ENCODE results near the gene WDR33.

- no peak for TF ChIP-seq CTCF (IDR thresholded peaks at IDR 0.05 in 2 of 3, conservative IDR thresholded peaks at IDR 0.05 in 1 of 3; ENCODE audit: control insufficient read depth in 2 of 3, extremely low read depth in 1 of 3, insufficient read depth in 1 of 3, low read depth in 3 of 3, low read length in 3 of 3)
- no peak for TF ChIP-seq EZH2 (IDR thresholded peaks at IDR 0.05; ENCODE audit: borderline replicate concordance, control insufficient read depth, low read depth, low read length)
- TF ChIP-seq ETV6 (conservative IDR thresholded peaks at IDR 0.05 in 1 of 2, IDR thresholded peaks at IDR 0.05 in 1 of 2; ENCODE audit: borderline replicate concordance in 1 of 2, low read depth in 1 of 2): no peak
- TF ChIP-seq CEBPB (IDR thresholded peaks at IDR 0.05; ENCODE audit: borderline replicate concordance in 1 of 2, low read depth in 2 of 2, low read length in 2 of 2): no peak
- TF ChIP-seq BRCA1 (IDR thresholded peaks at IDR 0.05; ENCODE audit: low read depth, low read length): no peak
- no peak for TF ChIP-seq GABPA (IDR thresholded peaks at IDR 0.05; ENCODE audit: low read depth)
- TF ChIP-seq, protein P1, sequence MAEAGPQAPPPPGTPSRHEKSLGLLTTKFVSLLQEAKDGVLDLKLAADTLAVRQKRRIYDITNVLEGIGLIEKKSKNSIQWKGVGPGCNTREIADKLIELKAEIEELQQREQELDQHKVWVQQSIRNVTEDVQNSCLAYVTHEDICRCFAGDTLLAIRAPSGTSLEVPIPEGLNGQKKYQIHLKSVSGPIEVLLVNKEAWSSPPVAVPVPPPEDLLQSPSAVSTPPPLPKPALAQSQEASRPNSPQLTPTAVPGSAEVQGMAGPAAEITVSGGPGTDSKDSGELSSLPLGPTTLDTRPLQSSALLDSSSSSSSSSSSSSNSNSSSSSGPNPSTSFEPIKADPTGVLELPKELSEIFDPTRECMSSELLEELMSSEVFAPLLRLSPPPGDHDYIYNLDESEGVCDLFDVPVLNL (IDR thresholded peaks at IDR 0.05; ENCODE audit: low read depth, low read length): no peak
- TF ChIP-seq RELA (IDR thresholded peaks at IDR 0.05; ENCODE audit: borderline replicate concordance, partially characterized antibody): no peak
- TF ChIP-seq POLR2A (IDR thresholded peaks at IDR 0.05; ENCODE audit: low read depth, low read length): no peak
- TF ChIP-seq SMC3 (IDR thresholded peaks at IDR 0.05; ENCODE audit: borderline replicate concordance, low read length): no peak
These were observed 30.7 kb upstream of the WDR33 start for GRCh38 chr2:127841466-127842178.
